Peyer's patch (tissue), 4 donors: ENCODE data around the gene PRRG1. TPM values are rescaled to one million over a fixed set of nuclear protein-coding genes. Genes with fewer than 3 reads are reported as not detected.

Source experiments
- DNase-seq, 3 donors: peaks; one replicate each; pipeline ENCODE4 v3.0.0-alpha.2; 2017 to 2019
- H3K27ac ChIP-seq, 4 donors: fragments of 200-600 bp; sonication (generic); one replicate each; pipeline ENCODE4 v1.5.1; 2016 to 2019
- H3K27me3 ChIP-seq, 2 donors: fragments of 200-600 bp; sonication (generic); one replicate each; pipeline ENCODE4 v1.5.1; 2019
- H3K36me3 ChIP-seq, 3 donors: fragments of 200-600 bp; sonication (generic); one replicate each; pipeline ENCODE4 v1.5.1; 2016 to 2019
- H3K4me1 ChIP-seq, 4 donors: fragments of 200-600 bp; sonication (generic); one replicate each; pipeline ENCODE4 v1.5.1; 2016 to 2019
- H3K4me3 ChIP-seq, 4 donors: fragments of 200-600 bp; sonication (generic); 1 replicate in 3 of 4; 2 replicates in 1 of 4; pipeline ENCODE4 v1.5.1; 2016 to 2019; ENCODE audit warnings: mild to moderate bottlenecking in 1 of 4
- H3K9me3 ChIP-seq, 4 donors: fragments of 200-600 bp; sonication (generic); one replicate each; pipeline ENCODE4 v1.5.1; 2016 to 2019; ENCODE audit warnings: mild to moderate bottlenecking in 1 of 4
- POLR2A ChIP-seq, 2 donors: fragments of 450-650 bp; IDR thresholded peaks; one replicate each; pipeline ENCODE4 v1.5.1; 2017; ENCODE audit warnings: antibody characterized with exemption in 2 of 2, mild to moderate bottlenecking in 2 of 2, moderate library complexity in 2 of 2
- total RNA-seq, 4 donors: library from RNA; depleted of rRNA; stranded (reverse); fragments of >200 nt; gene quantifications; one replicate each; pipeline ENCODE4 v1.1.0, GENCODE V29; 2016
- TF ChIP-seq, protein P1 (sequence below), 6 experiments: fragments of 450-650 bp in 4 of 6; fragments of 200-600 bp in 2 of 6; sonication (generic) in 1 of 6; IDR thresholded peaks; one replicate each; pipeline ENCODE4 v1.5.1; 2017 to 2019; ENCODE audit warnings: antibody characterized with exemption in 6 of 6, mild to moderate bottlenecking in 3 of 6, moderate library complexity in 1 of 6

The PRRG1 gene
- total RNA-seq, 4 donors from 2014 or later, result 2.5 to 12.6 (median 9.8) TPM

DNA sequence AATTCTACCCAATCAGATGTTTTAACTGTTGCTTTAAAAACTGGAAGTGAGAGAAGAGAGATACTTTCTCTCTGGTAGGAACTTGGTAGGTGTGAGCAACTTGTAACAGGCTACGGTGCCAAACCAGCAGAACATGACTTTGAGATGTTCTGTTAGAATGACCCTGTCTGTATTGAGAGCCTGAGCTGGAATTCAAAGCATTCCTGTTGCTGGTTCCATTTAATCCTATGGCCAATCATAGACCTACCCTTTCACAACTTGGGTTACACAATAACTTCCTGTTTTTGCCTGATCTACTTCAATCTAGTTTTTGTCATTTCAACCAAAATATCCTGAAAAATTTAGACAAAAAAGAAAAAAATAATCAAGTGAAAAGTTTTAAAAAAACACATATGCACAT, 1.7 kb upstream of the PRRG1 start:
- TF ChIP-seq, protein P1, sequence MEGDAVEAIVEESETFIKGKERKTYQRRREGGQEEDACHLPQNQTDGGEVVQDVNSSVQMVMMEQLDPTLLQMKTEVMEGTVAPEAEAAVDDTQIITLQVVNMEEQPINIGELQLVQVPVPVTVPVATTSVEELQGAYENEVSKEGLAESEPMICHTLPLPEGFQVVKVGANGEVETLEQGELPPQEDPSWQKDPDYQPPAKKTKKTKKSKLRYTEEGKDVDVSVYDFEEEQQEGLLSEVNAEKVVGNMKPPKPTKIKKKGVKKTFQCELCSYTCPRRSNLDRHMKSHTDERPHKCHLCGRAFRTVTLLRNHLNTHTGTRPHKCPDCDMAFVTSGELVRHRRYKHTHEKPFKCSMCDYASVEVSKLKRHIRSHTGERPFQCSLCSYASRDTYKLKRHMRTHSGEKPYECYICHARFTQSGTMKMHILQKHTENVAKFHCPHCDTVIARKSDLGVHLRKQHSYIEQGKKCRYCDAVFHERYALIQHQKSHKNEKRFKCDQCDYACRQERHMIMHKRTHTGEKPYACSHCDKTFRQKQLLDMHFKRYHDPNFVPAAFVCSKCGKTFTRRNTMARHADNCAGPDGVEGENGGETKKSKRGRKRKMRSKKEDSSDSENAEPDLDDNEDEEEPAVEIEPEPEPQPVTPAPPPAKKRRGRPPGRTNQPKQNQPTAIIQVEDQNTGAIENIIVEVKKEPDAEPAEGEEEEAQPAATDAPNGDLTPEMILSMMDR (IDR thresholded peaks at IDR 0.05), result no peak
- TF ChIP-seq POLR2A (IDR thresholded peaks at IDR 0.05), result no peak
- no peak overlapping the region for H3K27ac ChIP-seq
- H3K9me3 ChIP-seq, result no peaks in the 10 kb centered on the region
- no peak overlapping the region for H3K4me3 ChIP-seq
- DNase-seq, result no peak
- H3K4me1 ChIP-seq, result no peaks in the 10 kb centered on the region
- no peaks in the 10 kb centered on the region for H3K36me3 ChIP-seq
- H3K27me3 ChIP-seq, result no peaks in the 10 kb centered on the region

DNA sequence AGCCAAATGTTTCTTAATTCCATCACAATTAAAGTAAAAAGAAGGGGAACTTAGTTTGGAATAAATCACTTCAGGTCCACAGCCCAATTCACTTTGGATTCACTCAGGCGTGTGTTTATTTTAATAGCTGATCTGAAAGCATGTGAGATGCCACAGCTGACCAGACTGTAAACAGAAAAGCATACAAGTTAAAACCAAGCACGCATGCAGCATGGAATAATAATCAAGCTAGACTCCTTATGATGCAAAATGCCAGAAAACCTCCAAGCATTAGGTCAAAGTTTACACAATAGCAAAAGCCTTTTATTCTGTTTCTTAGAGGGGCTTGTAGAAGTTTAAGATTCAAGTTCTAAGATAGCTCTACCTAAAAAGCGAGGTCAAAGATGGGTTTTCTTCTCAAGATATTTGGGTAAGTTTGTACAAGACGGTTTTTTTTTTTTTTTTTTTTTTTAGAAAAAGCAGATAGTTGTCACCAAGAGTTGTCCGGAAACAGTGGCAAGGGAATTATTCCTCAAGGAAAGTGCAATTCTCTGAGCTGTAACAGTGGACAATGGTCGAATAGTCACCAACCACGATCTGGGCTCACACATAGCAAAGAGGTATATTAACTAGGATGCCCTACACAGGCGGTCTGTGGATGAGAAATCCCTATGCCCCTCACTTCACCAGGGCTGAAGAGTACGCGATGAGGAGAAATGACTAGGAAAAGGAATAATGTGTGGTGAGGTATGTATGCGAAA, 763 bp upstream of the PRRG1 start:
- Histone ChIP-seq H3K27me3 (no peaks in the 10 kb centered on the region), H3K36me3 (no peaks in the 10 kb centered on the region), H3K27ac (peak overlapping the region in 3 of 4 donors; percentile 38 to 83 (median 56)), H3K4me1 (no peaks in the 10 kb centered on the region), H3K4me3 (peak overlapping the region in 3 of 4 donors; percentile 36 to 72 (median 57)), H3K9me3 (no peaks in the 10 kb centered on the region)
- no peak for DNase-seq
- TF ChIP-seq, protein P1 (IDR thresholded peaks at IDR 0.05), result no peak
- no peak for TF ChIP-seq POLR2A (IDR thresholded peaks at IDR 0.05)

DNA sequence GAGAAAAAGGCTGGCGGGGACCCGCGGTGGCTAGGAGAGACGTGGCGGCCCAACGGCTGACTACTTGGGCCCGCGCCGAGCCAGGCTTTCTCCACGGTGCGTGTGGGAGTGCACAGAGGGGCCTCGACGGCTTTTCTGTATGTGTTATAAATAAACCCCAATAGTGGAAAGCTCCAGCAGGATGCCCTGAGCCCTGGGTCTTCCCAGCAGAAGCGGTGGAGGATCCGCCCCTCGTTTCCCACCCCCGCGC, 268 bp upstream of the PRRG1 start:
- no peak for TF ChIP-seq POLR2A (IDR thresholded peaks at IDR 0.05)
- TF ChIP-seq, protein P1 (IDR thresholded peaks at IDR 0.05), result no peak
- Histone ChIP-seq H3K27me3 (no peaks in the 10 kb centered on the region), H3K9me3 (no peaks in the 10 kb centered on the region), H3K4me3 (peak overlapping the region in 3 of 4 donors; percentile 36 to 72 (median 57)), H3K36me3 (no peaks in the 10 kb centered on the region), H3K4me1 (no peaks in the 10 kb centered on the region), H3K27ac (peak overlapping the region in 3 of 4 donors; percentile 38 to 83 (median 56))
- DNase-seq, result no peak

DNA sequence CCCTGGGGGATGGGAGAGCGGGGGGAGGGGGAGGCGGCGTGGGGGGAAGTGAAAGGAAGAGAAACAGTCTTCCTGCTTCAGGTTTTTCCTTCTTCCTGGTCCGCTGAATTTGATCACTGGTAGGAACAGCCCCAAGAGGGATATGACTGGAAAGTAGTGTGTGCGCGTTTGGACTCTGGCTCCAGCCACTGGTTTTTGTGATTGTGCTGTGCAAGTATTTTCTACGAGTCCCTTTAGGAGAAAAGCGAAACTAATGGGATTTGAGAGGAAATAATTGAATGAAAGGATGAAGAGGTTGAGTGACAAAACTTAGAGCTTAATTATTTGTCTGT, 836 bp downstream of the PRRG1 start:
- peak overlapping the region; percentile 26 to 72 (median 46) for H3K4me3 ChIP-seq
- DNase-seq, result no peak
- H3K27ac ChIP-seq, result peak overlapping the region in 3 of 4 donors; percentile 60 to 83 (median 81)
- H3K9me3 ChIP-seq, result no peaks in the 10 kb centered on the region
- no peaks in the 10 kb centered on the region for H3K27me3 ChIP-seq
- TF ChIP-seq, protein P1 (IDR thresholded peaks at IDR 0.05), result no peak
- TF ChIP-seq POLR2A (IDR thresholded peaks at IDR 0.05), result no peak
- no peaks in the 10 kb centered on the region for H3K4me1 ChIP-seq
- H3K36me3 ChIP-seq, result no peaks in the 10 kb centered on the region

DNA sequence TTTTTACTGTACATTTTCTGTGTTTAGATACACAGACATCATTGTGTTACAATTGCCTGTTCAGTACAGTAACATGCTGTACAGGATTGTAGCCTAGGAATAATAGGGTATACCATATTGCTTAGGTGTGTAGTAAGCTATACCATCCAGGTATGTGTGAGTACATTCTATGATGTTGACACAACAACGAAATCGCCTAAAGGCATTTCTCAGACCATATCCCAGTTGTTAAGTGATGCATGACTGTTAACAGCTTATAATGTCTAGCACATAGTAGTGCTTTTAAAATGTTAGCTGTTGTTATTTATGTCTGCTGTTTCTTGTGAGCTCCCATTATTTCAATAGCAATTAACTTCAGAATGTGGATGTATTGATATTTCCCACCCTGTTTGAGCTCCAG, 4.5 kb downstream of the PRRG1 start:
- no peaks in the 10 kb centered on the region for H3K4me1 ChIP-seq
- H3K27ac ChIP-seq, result no peak overlapping the region
- DNase-seq, result no peak
- H3K4me3 ChIP-seq, result no peak overlapping the region
- no peaks in the 10 kb centered on the region for H3K9me3 ChIP-seq
- H3K27me3 ChIP-seq, result no peaks in the 10 kb centered on the region
- no peaks in the 10 kb centered on the region for H3K36me3 ChIP-seq
- TF ChIP-seq, protein P1 (IDR thresholded peaks at IDR 0.05), result no peak
- TF ChIP-seq POLR2A (IDR thresholded peaks at IDR 0.05), result no peak

DNA sequence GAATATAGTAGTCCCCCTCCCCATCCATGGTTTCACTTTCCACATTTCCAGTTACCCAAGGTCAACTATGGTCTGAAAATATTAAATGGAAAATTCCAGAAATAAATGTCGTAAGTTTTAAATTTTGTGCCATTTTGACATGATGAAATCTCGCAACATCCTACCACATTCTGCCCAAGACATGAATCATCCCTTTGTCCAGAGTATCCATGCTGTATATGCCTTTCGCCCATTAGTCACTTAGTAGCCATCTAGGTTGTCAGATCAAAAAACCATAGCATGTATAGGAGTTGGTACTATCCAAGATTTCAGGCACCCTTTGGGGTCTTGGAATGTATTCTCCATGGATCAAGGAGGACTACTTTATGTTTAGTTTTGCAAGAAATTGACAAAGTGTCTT, 8.3 kb downstream of the PRRG1 start:
- no peak for DNase-seq
- no peak overlapping the region for H3K27ac ChIP-seq
- H3K27me3 ChIP-seq, result no peaks in the 10 kb centered on the region
- no peak overlapping the region for H3K4me3 ChIP-seq
- H3K9me3 ChIP-seq, result no peaks in the 10 kb centered on the region
- TF ChIP-seq, protein P1 (IDR thresholded peaks at IDR 0.05), result no peak
- TF ChIP-seq POLR2A (IDR thresholded peaks at IDR 0.05), result no peak
- H3K36me3 ChIP-seq, result no peaks in the 10 kb centered on the region
- no peaks in the 10 kb centered on the region for H3K4me1 ChIP-seq
